GM19328 (cell line): Measurements from ENCODE around the gene STOML1.
A peak's percentile ranks its signal among the peaks of the same experiment; 100 is the strongest.

Source experiments
- ATAC-seq: cut with Tn5 transposase; IDR thresholded peaks from one replicate; pipeline ENCODE4 v1.9.1; 2021; ENCODE audit warnings: mild to moderate bottlenecking, moderate library complexity; ENCODE audit not compliant: unreplicated experiment

The STOML1 gene

GRCh38 chr15:74019734-74020133, 27.6 kb upstream of the STOML1 start:
- ATAC-seq, result no peak

- ATAC-seq, result no peak
Measured at GRCh38 chr15:74013374-74013894, 21.3 kb upstream of the STOML1 start.

- ATAC-seq, result no peak
Measured at GRCh38 chr15:74011610-74012009, 19.5 kb upstream of the STOML1 start.

- no peak for ATAC-seq
Measured at GRCh38 chr15:74010929-74011540, 18.9 kb upstream of the STOML1 start.

- ATAC-seq, result no peak
Measured at GRCh38 chr15:74008901-74009300, 16.8 kb upstream of the STOML1 start.

GRCh38 chr15:74007820-74008371, 15.8 kb upstream of the STOML1 start:
- ATAC-seq, result no peak

GRCh38 chr15:74006774-74007639, 14.9 kb upstream of the STOML1 start:
- no peak for ATAC-seq

GRCh38 chr15:73997986-73998385, 5.9 kb upstream of the STOML1 start:
- ATAC-seq, result no peak

- ATAC-seq, result no peak
Measured at GRCh38 chr15:73996939-73997338, 4.8 kb upstream of the STOML1 start.

GRCh38 chr15:73996267-73996666, 4.2 kb upstream of the STOML1 start:
- ATAC-seq, result no peak

GRCh38 chr15:73994912-73995622, 3.0 kb upstream of the STOML1 start:
- ATAC-seq, result no peak

- ATAC-seq, result peak; percentile 72
Measured at GRCh38 chr15:73994413-73994883, 2.4 kb upstream of the STOML1 start, which contains the start of gene PML. Gene PML, plus strand, starts transcription at chr15:73994716. Its CDS starts 97 bp downstream, at chr15:73994813.

GRCh38 chr15:73993211-73993994, 1.3 kb upstream of the STOML1 start:
- ATAC-seq, result no peak

- no peak for ATAC-seq
Measured at GRCh38 chr15:73992594-73992898, 451 bp upstream of the STOML1 start.

GRCh38 chr15:73991260-73991659, 835 bp downstream of the STOML1 start:
- ATAC-seq, result no peak

- ATAC-seq, result no peak
Measured at GRCh38 chr15:73990250-73991005, 1.7 kb downstream of the STOML1 start.

GRCh38 chr15:73989001-73989798, 2.9 kb downstream of the STOML1 start:
- ATAC-seq, result no peak

- ATAC-seq, result no peak
Measured at GRCh38 chr15:73988445-73988969, 3.6 kb downstream of the STOML1 start.
